K562 (cell line): ENCODE results near the gene MGAT1. TPM values are rescaled to one million over a fixed set of nuclear protein-coding genes. Genes with fewer than 3 reads are reported as not detected.
A peak's percentile ranks its signal among the peaks of the same experiment; 100 is the strongest.

ENCODE experiments used
- ATAC-seq: fragments of 200-7000 bp; cut with Tn5 transposase; 3 replicates; pipeline ENCODE4 v1.9.1; 2020; ENCODE audit warnings: moderate library complexity
- BruUV-seq: library from RNA; stranded (reverse); fragments of 400-500 nt; replicated peaks from 2 replicates; lab custom pipeline; 2021; lab: Mats Ljungman, UMichigan
- CTCF ChIA-PET: fragments of 300-600 bp; formaldehyde crosslinking; extraction: SDS; loops from one replicate; lab custom pipeline; 2021; ENCODE audit warnings: low intra/inter-chr PET ratio; lab: Yijun Ruan, JAX
- POLR2A ChIA-PET: fragments of 300-600, 350-650 bp; sonication (Branson Sonifier 250); formaldehyde crosslinking; extraction: SDS; loops from one replicate; lab custom pipeline; 2021; ENCODE audit warnings: antibody characterized with exemption, inconsistent platforms; lab: Yijun Ruan, JAX
- DNase-seq, 4 experiments: peaks; one replicate each; pipeline versions ENCODE4 v3.0.0 to v3.0.0-alpha.2; 2011 to 2018; ENCODE audit warnings: low spot score in 3 of 4, mixed read lengths in 3 of 4; ENCODE audit errors: extremely low read depth in 1 of 4
- FAIRE-seq: peaks from 2 replicates; lab custom pipeline; 2011; peaks lifted over from hg19 to GRCh38; lab: Jason Lieb, UNC
- H2AFZ ChIP-seq: 2 replicates; pipeline ENCODE4 v1.6.0; 2011; ENCODE audit warnings: low read depth, low read length, control low read depth, inconsistent platforms
- H3K27ac ChIP-seq: fragments of 200-600 bp; 3 replicates; pipeline ENCODE4 v1.8.0; 2011; ENCODE audit warnings: low read depth, mild to moderate bottlenecking, control low read depth, inconsistent platforms, low read length, moderate library complexity, mixed read lengths; ENCODE audit errors: extremely low read depth
- H3K27me3 ChIP-seq, 2 experiments: fragments of 300-600 bp in 1 of 2; 2 replicates in 1 of 2; 3 replicates in 1 of 2; pipeline versions ENCODE4 v1.6.0 to v1.8.0; 2011; ENCODE audit warnings: inconsistent platforms in 2 of 2, low read length in 2 of 2, mild to moderate bottlenecking in 1 of 2, mixed read lengths in 1 of 2, moderate library complexity in 1 of 2; ENCODE audit not compliant: control insufficient read depth in 2 of 2, insufficient read depth in 2 of 2
- H3K36me3 ChIP-seq: fragments of 300-600 bp; 3 replicates; pipeline ENCODE4 v1.8.0; 2011; ENCODE audit warnings: mild to moderate bottlenecking, low read length, inconsistent platforms; ENCODE audit not compliant: control insufficient read depth, insufficient read depth
- H3K4me1 ChIP-seq, 2 experiments: fragments of 200-600 bp in 1 of 2; replicated peaks in 1 of 2; 2 replicates in 1 of 2; 3 replicates in 1 of 2; pipeline versions ENCODE4 v1.5.1 to v1.8.0; 2011; ENCODE audit warnings: inconsistent platforms in 2 of 2, low read length in 2 of 2, mild to moderate bottlenecking in 1 of 2, mixed read lengths in 1 of 2, moderate library complexity in 1 of 2; ENCODE audit not compliant: control insufficient read depth in 2 of 2, insufficient read depth in 2 of 2
- H3K4me2 ChIP-seq: 2 replicates; pipeline ENCODE4 v1.6.1; 2011; ENCODE audit warnings: low read length, control low read depth, inconsistent platforms, mixed read lengths; ENCODE audit not compliant: insufficient read depth
- H3K4me3 ChIP-seq: fragments of 200-600 bp; sonication (generic), shearing (Covaris generic); 2 replicates; pipeline ENCODE4 v1.5.1; 2016; ENCODE audit warnings: control low read depth, inconsistent platforms
- H3K79me2 ChIP-seq: fragments of 200-600 bp; 3 replicates; pipeline ENCODE4 v1.8.0; 2011; ENCODE audit warnings: low read length, inconsistent platforms; ENCODE audit not compliant: control insufficient read depth, insufficient read depth
- H3K9ac ChIP-seq, 2 experiments: 2 replicates each; pipeline versions ENCODE4 v1.6.0 to v1.6.1; 2011; ENCODE audit warnings: low read depth in 2 of 2, low read length in 2 of 2, control low read depth in 1 of 2, inconsistent platforms in 1 of 2, mild to moderate bottlenecking in 1 of 2, mixed read lengths in 1 of 2; ENCODE audit not compliant: insufficient read depth in 1 of 2
- H3K9me1 ChIP-seq: one replicate; pipeline ENCODE4 v1.6.0; 2011; ENCODE audit warnings: inconsistent platforms, mild to moderate bottlenecking, low read length, moderate library complexity; ENCODE audit not compliant: control insufficient read depth, insufficient read depth
- H3K9me3 ChIP-seq: replicated peaks from 2 replicates; pipeline ENCODE4 v1.5.1; 2011; ENCODE audit warnings: low read depth, low read length, inconsistent platforms; ENCODE audit not compliant: control insufficient read depth, insufficient read depth
- H4K20me1 ChIP-seq: replicated peaks from 2 replicates; pipeline ENCODE4 v1.6.1; 2011; ENCODE audit warnings: low read length, inconsistent platforms, mixed read lengths; ENCODE audit not compliant: control insufficient read depth, insufficient read depth
- PML ChIP-seq: IDR thresholded peaks from 2 replicates; pipeline ENCODE4 v1.6.1; 2012; ENCODE audit warnings: low read length, inconsistent platforms
- WGBS: fragments of 100-300 bp; shearing (Covaris generic); methylation state at CpG from one replicate; pipeline ENCODE4 v1.1.6; 2016; ENCODE audit warnings: low coverage, mixed read lengths; ENCODE audit not compliant: insufficient coverage; ENCODE audit errors: missing lambda C conversion rate; 5-methylcytosine and 5-hydroxymethylcytosine counted together
- in situ Hi-C: fragments of 300-500 bp; cut with MboI; formaldehyde crosslinking; loops from 4 replicates; pipeline ENCODE4 v1.15.0; 2018; ENCODE audit warnings: inconsistent platforms, mixed read lengths
- intact Hi-C: fragments of 100-400 bp; cut with micrococcal nuclease; formaldehyde crosslinking; loops from 2 replicates; pipeline ENCODE4 v1.14.2; 2022
- polyA plus RNA-seq, 8 experiments: library from polyadenylated mRNA; depleted of rRNA in 4 of 8; stranded (reverse) in 5 of 8; unstranded in 3 of 8; fragments of >200 nt; fragmentation: Nextera tagmentation in 2 of 8; fragmentation: Illumina TruSeq in 1 of 8; extraction: Ambion mirVana in 2 of 8; extraction: Trizol in 1 of 8; gene quantifications; 2 replicates each; pipeline versions ENCODE4 v1.2.1 to v1.2.3, GENCODE V29; 2011 to 2014; ENCODE audit warnings: inconsistent platforms in 1 of 8, missing spikeins in 1 of 8
- total RNA-seq, 7 experiments: library from RNA; depleted of rRNA in 6 of 7; stranded (reverse); fragments of >200 nt in 6 of 7; fragmentation: Illumina TruSeq in 2 of 7; extraction: Trizol in 2 of 7; gene quantifications; 2 replicates each; pipeline versions ENCODE4 v1.2.1 to v1.2.3, GENCODE V29; 2011 to 2021; ENCODE audit warnings: low replicate concordance in 1 of 7
- TF ChIP-seq, protein P1 (sequence below): sonication (generic); formaldehyde crosslinking; IDR thresholded peaks from 2 replicates; pipeline ENCODE4 v1.8.1; 2023; ENCODE audit warnings: mild to moderate bottlenecking, missing genetic modification reagents
- TF ChIP-seq, protein P2 (sequence below): fragments of 450-650 bp; formaldehyde crosslinking; IDR thresholded peaks from 2 replicates; pipeline ENCODE4 v1.4.0; 2022; ENCODE audit warnings: missing genetic modification characterization
- TF ChIP-seq, protein P3 (sequence below): fragments of 250-450 bp; sonication (Bioruptor Pico); IDR thresholded peaks from 2 replicates; pipeline ENCODE4 v1.9.0; 2021; ENCODE audit warnings: mild to moderate bottlenecking, inconsistent platforms

The MGAT1 gene
- total and polyA plus RNA-seq, 9 of the 15 experiments (the other 6 are each of a cell fraction or from before 2014, with no cell fraction given) = 3.9 to 82.7 (median 44.5) TPM

DNA sequence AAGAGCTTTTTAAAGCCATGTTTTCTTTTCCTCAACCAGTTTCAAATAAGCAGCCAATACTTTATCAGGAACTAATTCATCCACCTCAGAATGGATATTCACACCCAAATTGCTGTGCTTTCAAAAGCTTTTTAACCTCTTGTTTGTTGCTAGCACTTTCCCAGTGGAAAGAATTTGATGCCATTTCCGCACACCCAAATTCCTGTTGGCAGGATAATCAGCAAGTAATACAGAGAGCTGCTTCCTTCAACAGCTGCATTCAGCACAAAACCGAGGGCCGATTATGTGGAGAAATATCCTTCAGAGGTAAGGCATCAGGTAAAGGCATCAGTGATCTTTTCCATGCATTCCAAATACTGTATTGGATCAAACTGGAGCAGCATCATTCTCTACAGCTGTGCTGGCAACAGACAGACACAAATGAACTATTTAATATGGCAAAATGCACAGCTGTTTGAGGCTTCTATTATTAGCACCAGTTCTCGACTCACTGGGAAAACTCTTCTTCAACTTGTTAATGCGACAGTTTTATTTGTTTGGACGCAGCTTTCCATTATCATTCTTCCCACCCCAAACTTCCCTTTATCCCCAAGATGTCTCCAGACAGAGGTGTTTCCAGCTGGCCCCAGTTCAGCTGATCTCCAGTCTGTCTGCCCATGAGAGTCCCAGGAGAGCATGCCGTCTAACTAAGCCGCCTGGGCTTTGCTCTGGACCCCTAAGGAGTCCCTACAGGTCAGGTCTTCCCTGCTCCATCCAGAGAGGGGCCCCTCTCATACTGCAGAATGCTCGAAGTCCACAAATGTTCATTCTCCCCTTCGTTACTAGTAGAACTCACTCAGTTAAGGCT, 22.2 kb upstream of the MGAT1 start:
- H2AFZ ChIP-seq = peak overlapping the region; percentile 43
- in situ Hi-C loops (no loop called here), intact Hi-C loops (no loop called here)
- peaks cover 4% of the 10 kb centered on the region; the same call in 2 of the 3 replicates for H3K36me3 ChIP-seq
- no peak overlapping the region for H3K4me2 ChIP-seq
- DNase-seq = no peak
- POLR2A ChIA-PET = interaction anchor here (0.6 to 1.0 kb wide), 8 partner anchors 13 to 1470 kb away, joined by 3 read pairs; no protein-coding TSS in a partner anchor
- 57% methylated on average over 10 of the region's 10 CpGs for WGBS
- H3K27me3 ChIP-seq = no peaks in the 10 kb centered on the region
- ATAC-seq = peak; percentile 14; the same call in 1 of the 3 replicates
- BruUV-seq = no TSS peak
- peaks cover 4% of the 10 kb centered on the region for H3K9me3 ChIP-seq
- H3K4me3 ChIP-seq = no peak overlapping the region
- CTCF ChIA-PET = no interaction called here
- no peak for FAIRE-seq
- peaks cover 2% of the 10 kb centered on the region; the same call in 2 of the 3 replicates for H3K79me2 ChIP-seq
- no peak overlapping the region for H3K27ac ChIP-seq
- H3K9ac ChIP-seq = no peak overlapping the region
- no peaks in the 10 kb centered on the region for H4K20me1 ChIP-seq
- H3K4me1 ChIP-seq = peaks cover 5 to 7% of the 10 kb centered on the region in 2 experiments; a peak in 3 of 5 replicates
- no peak for TF ChIP-seq PML
- TF ChIP-seq, protein P1, sequence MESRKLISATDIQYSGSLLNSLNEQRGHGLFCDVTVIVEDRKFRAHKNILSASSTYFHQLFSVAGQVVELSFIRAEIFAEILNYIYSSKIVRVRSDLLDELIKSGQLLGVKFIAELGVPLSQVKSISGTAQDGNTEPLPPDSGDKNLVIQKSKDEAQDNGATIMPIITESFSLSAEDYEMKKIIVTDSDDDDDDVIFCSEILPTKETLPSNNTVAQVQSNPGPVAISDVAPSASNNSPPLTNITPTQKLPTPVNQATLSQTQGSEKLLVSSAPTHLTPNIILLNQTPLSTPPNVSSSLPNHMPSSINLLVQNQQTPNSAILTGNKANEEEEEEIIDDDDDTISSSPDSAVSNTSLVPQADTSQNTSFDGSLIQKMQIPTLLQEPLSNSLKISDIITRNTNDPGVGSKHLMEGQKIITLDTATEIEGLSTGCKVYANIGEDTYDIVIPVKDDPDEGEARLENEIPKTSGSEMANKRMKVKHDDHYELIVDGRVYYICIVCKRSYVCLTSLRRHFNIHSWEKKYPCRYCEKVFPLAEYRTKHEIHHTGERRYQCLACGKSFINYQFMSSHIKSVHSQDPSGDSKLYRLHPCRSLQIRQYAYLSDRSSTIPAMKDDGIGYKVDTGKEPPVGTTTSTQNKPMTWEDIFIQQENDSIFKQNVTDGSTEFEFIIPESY (CRISPR knock-in tag) = no peak
- TF ChIP-seq, protein P2, sequence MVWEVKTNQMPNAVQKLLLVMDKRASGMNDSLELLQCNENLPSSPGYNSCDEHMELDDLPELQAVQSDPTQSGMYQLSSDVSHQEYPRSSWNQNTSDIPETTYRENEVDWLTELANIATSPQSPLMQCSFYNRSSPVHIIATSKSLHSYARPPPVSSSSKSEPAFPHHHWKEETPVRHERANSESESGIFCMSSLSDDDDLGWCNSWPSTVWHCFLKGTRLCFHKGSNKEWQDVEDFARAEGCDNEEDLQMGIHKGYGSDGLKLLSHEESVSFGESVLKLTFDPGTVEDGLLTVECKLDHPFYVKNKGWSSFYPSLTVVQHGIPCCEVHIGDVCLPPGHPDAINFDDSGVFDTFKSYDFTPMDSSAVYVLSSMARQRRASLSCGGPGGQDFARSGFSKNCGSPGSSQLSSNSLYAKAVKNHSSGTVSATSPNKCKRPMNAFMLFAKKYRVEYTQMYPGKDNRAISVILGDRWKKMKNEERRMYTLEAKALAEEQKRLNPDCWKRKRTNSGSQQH = no peak
- TF ChIP-seq, protein P3, sequence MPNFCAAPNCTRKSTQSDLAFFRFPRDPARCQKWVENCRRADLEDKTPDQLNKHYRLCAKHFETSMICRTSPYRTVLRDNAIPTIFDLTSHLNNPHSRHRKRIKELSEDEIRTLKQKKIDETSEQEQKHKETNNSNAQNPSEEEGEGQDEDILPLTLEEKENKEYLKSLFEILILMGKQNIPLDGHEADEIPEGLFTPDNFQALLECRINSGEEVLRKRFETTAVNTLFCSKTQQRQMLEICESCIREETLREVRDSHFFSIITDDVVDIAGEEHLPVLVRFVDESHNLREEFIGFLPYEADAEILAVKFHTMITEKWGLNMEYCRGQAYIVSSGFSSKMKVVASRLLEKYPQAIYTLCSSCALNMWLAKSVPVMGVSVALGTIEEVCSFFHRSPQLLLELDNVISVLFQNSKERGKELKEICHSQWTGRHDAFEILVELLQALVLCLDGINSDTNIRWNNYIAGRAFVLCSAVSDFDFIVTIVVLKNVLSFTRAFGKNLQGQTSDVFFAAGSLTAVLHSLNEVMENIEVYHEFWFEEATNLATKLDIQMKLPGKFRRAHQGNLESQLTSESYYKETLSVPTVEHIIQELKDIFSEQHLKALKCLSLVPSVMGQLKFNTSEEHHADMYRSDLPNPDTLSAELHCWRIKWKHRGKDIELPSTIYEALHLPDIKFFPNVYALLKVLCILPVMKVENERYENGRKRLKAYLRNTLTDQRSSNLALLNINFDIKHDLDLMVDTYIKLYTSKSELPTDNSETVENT (CRISPR knock-in tag) = no peak
- no peaks in the 10 kb centered on the region for H3K9me1 ChIP-seq
